GM21367 (cell line): ENCODE results near the gene COPS9.

Experiments used
- ATAC-seq: cut with Tn5 transposase; IDR thresholded peaks from one replicate; pipeline ENCODE4 v1.9.1; 2021; ENCODE audit not compliant: unreplicated experiment

COPS9 gene

DNA sequence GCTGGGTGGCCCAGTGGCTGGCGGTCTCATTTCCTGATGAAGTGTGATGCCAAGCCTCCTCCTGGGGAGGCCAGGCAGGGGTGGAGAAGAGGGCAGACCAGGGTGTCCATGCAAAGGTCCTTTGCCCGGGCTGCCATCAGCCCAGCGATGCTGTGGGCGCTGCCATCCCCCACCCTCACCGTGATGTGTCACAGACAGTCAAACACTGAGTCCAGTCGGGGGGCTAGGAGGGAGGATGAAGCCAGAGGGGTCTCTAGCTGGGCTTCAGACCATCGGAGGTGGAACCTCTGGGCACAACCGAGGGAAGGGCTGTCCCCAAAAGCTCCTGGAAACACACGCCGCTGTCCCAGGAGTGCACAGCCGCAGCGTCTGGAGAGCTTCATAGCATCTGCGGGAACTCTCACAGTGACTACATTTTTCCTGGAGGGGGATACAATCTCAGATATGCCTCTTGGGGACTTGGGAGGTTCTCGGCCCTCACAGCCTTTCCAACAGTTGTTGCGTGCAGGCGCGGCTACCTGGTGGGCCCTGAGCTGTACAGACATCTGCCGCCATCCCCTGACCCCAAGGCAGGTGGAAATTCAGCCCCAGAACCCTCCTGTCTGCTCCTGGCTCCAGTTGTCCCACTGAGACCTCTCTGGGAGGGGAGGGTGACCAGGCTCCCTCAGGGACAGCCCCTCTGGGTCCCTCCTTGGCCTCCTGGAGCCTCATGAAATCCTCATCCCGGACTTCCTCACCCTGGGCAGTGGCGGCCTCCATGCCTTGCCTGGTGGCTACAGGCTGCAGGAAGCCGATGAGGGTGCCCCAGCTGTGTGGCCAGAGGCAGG lies 30.9 kb upstream of the COPS9 start:
- no peak for ATAC-seq

DNA sequence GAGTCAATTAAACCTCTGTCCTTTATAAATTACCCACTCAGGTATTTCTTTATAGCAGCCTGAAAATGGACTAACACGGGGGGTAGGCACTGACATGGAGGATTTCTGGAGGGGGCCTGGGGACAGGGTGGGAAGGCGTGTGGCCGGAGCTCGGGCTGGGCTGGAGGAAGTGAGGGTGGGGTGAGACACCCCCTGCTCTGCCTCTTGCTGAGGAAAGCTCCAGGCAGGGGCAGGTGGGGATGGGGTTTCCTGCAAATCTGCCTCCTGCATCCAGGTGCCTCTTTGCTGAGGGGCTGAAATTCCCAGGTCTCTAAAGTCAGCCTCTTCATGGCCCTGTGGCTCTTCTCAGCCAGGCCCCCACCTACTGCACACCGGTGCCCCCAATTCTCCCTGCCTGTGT lies 30.1 kb upstream of the COPS9 start:
- ATAC-seq: no peak

DNA sequence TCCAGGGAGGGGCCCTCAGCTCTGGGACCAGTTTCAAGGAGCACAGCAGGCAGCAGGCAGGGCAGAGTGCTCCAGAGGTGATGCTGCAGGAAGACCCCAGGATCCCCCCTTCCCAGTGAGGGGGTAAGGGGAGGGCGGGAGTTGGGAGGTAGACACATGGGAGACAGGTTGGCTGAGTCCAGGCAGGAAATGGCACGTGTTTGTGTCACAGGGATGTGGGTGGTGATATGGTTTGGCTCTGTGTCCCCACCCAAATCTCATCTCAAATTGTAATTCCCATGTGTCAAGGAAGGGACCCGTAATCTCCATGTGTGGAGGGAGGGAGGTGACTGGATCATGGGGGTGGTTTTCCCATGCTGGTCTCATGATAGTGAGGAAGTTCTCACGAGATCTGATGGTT lies 29.6 kb upstream of the COPS9 start:
- no peak for ATAC-seq

DNA sequence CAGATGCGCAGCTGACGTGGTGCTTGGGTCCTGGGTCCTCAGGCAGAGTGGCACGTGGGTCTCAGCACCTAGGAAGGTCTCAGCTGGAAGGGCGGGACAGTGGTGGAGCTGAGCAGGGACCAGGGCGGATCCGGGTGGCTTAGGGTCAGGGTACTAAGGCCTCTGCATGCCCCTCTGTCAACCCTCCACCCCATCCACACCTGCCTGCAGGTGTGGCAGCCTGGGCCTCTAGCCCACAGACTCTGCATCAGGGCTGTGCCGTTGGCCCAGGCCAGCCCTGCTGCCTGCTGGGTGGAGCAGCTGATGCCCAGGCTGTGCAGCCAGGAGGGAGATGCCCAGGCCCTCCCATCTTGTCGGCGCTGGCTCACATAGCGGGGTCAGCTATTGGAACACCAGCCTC lies 28.9 kb upstream of the COPS9 start:
- no peak for ATAC-seq

DNA sequence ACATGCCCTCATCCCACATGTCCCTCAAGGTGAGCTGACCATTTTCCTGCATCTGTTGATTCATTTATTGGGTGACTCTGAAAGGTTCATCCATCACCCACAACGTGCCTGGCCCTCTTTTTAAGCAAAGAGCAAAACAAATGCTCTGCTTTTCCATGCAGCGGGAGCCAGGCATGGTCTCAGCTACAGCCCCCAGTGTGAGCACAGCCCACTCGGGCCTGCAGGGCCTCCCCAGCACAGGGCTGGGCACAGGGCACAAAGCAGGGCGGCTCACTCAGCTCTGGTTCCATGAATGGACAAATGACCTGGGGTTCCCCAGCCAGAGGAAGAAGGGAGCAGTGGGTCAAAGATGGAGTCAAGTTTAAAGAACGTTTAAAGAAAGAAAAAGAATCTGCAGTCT lies 28.5 kb upstream of the COPS9 start:
- ATAC-seq: no peak

DNA sequence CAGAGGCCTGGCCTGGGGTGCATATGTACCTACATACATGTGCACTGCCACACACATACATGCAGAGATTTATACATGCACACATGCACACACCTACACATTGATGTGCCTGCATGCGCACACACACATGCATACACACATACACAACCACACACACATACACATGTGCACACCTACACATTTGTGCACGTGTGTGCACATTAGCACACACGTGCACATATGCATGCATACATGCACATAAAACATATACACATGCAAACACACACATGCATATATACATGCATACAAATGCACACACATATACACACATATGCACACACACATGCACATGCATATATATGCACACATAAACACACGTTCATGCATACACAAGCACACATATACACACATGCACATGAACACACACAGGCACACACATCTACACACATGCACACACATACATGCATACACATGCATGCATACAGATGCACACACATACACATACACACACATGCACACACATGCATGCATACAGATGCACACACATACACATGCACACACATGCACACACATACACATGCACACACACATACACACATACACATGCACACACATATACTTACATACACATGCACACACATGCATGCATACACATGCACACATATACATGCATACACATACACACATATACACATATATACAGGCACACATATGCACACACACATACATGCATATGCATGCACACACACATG lies 27.9 kb upstream of the COPS9 start:
- ATAC-seq: no peak

GRCh38 chr2:240162939-240163714 lies 27.0 kb upstream of the COPS9 start:
- ATAC-seq: no peak

DNA sequence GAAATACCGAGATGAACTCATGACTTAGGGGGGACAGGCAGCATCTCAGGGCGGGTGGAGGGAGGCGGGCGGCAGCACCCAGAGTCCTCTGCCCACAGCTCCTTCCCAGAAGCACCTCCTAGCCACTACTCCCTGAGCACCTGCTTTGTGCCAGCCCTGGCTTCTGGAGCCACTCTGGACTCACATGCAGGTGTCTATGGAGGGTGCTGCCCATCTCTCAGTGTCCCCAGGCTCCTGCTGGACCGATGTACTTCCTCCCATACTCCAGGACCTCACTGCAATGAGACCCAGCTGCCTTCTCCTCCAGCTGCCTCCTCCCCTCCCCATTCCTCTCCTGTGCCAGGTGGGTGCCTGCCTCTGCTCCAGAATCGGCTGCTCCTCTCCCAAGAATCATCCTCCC lies 26.4 kb upstream of the COPS9 start:
- ATAC-seq: no peak

GRCh38 chr2:240162032-240162431 lies 25.9 kb upstream of the COPS9 start:
- no peak for ATAC-seq

DNA sequence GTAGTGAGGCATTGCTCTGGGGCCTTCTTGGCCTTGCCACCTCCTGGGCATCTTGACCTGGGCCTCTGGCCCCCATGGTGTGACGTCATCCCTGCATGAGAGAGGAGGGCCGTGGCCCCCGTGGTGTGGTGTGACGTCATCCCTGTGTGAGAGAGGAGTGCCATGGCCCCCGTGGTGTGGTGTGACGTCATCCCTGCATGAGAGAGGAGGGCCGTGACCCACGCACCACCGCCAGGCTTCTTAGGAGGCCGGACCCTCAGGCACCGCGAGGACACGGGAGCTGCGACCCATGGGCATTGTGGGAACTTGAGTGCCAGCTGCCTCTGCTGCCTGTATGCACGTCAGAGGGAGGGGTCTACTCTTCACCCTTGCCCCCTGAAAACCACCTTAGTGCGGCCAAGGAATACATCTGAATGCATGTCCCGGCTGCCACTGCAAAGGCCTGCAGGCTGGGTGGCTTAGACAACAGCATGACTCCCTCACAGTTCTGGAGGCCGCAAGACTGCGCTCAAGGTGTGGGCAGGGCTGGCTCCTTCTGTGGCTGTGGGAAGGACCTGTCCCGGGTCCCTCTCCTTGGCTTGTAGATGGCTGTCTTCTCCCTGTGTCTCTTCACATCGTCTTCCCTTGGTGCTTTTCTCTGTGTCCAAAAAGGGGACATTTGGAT lies 25.1 kb upstream of the COPS9 start:
- ATAC-seq: no peak

DNA sequence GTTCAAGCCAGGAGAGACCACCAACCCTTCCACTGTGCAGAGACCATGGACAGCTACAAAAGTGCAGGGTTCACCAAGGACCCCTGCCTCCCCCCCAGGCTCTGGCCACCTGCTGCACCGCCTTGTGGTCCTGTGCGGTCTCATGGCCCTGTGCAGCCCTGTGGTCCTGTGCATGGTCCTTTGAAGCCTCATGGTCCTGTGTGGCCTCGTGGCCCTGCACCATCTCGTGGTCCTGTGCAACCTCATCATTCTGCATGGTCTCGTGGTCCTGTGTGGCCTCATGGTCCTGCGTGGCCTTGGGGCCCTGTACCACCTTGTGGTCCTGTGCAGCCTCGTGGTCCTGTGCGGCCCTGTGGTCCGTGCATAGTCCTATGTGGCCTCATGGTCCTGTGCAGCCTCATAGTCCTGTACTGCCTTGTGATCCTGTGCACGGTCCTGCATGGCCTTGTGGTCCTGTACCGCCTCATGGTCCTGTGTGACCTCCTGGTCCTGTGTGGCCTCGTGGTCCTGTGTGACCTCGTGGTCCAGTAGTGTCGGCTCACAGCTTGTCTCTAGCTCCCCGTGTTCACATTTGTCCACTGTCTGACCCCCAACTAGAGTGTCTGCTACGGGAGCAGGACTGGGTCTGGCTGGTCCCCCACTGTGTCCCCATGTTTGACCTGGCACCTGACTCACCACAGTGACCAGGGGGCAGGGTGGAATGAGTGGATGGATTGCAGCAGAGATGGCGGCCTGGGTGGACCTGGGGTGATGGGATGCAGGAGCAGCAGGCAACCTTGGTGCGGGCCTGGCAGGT lies 24.4 kb upstream of the COPS9 start:
- no peak for ATAC-seq

DNA sequence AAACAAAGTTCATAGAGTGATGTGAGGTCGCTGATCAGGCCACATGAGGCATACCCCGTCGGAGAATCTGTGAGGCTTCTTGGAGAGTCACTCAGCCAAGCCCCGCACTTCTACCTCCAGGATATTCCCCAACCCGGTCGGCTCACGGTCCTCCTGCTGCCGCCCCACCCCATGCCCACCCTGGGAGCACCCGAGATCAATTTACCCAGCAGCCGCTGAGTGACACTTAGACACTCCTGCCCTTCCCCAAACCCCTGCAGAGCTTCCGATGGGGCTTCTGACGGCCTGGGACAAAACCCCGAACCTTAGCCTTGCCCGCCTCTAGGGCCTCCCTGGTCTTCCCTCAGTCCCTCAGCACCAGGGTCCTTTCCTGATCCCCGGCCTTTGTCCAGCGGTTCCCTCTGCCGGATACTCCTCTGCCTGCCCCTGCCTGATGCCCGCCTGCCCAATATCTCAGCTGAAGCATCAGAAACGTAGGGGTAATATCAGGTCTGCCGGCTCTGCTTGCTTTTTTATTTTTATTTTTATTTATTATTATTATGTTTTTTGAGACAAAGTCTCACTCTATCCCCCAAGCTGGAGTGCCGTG lies 23.2 kb upstream of the COPS9 start:
- ATAC-seq: no peak

DNA sequence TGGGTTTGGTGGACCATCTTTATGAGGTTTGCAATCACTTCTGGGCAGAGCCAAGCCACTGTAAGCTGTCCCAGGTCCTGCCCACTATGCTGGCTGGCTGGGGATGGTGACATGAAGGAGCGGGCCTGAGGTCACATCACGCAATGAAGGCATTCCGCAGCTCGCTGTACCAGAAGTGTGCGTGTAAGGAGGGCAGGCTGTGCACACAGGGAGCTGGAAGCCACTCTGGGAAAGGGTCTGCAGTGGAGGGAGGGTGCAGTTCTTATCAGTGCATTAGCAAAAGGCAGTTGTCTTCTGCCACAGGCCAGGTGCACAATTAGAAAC lies 21.0 kb upstream of the COPS9 start:
- ATAC-seq: no peak

DNA sequence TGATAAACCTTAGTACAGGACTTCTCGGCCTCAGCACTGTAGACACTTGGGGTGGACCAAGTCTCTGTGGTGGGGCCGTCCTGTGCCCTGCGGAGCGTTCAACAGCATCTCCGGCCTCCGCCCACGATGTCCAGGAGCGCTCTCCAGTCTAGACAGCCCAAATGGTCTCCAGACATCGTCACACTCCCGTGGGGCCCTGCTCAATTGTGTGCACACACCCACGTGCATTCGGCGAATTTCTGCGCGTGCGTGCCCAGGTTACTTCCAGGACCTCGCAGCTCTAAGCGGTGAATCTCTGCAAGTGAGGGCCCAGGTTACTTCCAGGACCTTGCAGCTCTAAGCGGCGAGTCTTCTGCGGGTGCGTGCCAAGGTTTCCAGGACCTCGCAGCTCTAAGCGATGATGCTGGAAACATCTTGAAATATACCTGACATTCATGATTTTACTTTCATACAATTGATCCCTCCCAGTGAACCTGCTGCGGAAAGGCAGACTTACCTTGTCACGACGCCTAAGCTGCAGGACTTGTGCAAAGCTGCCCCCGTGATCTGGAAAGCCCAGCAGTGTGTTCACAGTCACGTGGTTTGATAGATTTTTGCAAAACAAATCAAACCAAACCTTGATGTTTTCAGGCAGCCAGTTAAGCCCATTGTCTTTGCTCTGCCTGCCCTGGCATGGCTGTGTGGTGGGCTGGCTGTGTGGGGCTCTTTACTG lies 20.5 kb upstream of the COPS9 start:
- no peak for ATAC-seq

DNA sequence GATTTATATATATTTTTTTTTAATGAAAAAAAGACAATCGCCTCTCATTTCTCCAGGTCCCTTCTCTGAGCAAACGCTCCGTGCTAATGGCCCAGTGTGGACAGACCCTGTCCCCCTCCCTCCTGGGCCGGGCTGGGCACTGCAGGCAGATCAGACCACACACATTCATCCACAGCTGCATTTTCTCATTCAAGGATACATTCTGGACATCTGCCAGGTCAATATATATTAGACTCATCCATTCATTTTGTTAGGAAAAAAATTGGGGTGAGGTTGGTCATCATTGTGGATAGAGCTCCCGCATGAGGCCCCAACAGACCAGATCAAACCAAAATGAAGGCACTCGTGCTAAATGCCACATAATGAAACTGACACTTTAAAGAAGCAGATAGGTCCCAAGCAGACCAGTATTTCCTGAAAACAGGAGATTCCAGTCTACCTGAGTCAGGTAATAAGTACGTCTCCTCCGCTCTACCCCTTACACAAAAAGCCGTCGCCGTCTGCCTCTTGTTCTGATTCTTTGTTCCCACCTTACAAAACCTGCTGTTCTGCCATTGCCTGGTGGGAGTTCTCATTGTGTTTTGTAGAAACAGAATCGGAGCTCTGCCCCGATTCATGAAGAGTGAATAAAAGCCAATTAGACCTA lies 19.8 kb upstream of the COPS9 start:
- ATAC-seq: no peak

GRCh38 chr2:240155048-240155744 lies 19.1 kb upstream of the COPS9 start:
- no peak for ATAC-seq

- ATAC-seq: no peak
Measured at GRCh38 chr2:240154606-240155005, 18.5 kb upstream of the COPS9 start.

DNA sequence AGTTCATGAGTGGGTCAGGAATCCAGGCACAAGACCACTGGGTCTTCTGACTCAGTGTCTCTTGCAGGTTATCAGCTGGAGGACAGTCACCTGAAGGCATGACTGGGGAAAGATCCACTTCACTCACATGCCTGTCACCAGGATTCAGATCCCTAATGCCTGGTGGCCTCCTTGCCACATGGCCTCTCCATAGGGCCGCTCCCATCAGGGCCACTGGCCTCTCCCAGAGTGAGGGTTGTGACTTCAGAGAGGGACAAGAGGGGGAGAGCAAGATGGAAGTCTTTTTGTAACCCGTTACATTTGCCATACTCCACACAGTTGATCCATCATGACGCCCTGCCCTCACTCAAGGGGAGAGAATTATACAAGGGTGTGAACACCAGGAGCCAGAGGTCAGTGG lies 17.3 kb upstream of the COPS9 start:
- no peak for ATAC-seq
